CD14-positive monocyte (primary cell): ENCODE results near the gene TEF. TPM values are rescaled to one million over a fixed set of nuclear protein-coding genes. Genes with fewer than 3 reads are reported as not detected.
"Not testable (repeated sequence)": the region's sequence is repeated elsewhere in the genome, so short reads cannot be mapped to it uniquely, and the experiment has no call there.

Experiments used
- DNase-seq, 3 donors: peaks; one replicate each; pipeline ENCODE4 v3.0.0-alpha.2; 2011 to 2022
- H2AFZ ChIP-seq: 2 replicates; pipeline ENCODE4 v1.6.0; 2012; ENCODE audit warnings: mild to moderate bottlenecking, low read depth, low read length, inconsistent platforms; ENCODE audit not compliant: insufficient read depth, poor library complexity, severe bottlenecking
- H3K27ac ChIP-seq, 2 donors: 1 replicate in 1 of 2; 2 replicates in 1 of 2; pipeline ENCODE4 v1.5.1; 2012 to 2013; ENCODE audit warnings: low read length in 2 of 2, control low read depth in 1 of 2, inconsistent platforms in 1 of 2, low read depth in 1 of 2, mild to moderate bottlenecking in 1 of 2
- H3K27me3 ChIP-seq, 2 donors: one replicate each; pipeline versions ENCODE4 v1.6.0 to v1.6.1; 2011 to 2013; ENCODE audit warnings: low read length in 2 of 2; ENCODE audit not compliant: control insufficient read depth in 2 of 2, insufficient read depth in 2 of 2
- H3K36me3 ChIP-seq, 2 donors: replicated peaks in 1 of 2; 1 replicate in 1 of 2; 2 replicates in 1 of 2; pipeline versions ENCODE4 v1.5.1 to v1.6.1; 2012 to 2013; ENCODE audit warnings: low read length in 2 of 2, control low read depth in 1 of 2, inconsistent platforms in 1 of 2, mild to moderate bottlenecking in 1 of 2; ENCODE audit not compliant: insufficient read depth in 2 of 2, control insufficient read depth in 1 of 2
- H3K4me1 ChIP-seq, 2 donors: 1 replicate in 1 of 2; 2 replicates in 1 of 2; pipeline versions ENCODE4 v1.5.1 to v1.6.1; 2012 to 2013; ENCODE audit warnings: low read length in 2 of 2, control low read depth in 1 of 2, inconsistent platforms in 1 of 2, mild to moderate bottlenecking in 1 of 2, moderate library complexity in 1 of 2; ENCODE audit not compliant: insufficient read depth in 2 of 2, control insufficient read depth in 1 of 2
- H3K4me2 ChIP-seq: replicated peaks from 2 replicates; pipeline ENCODE3; 2012; ENCODE audit warnings: low read length, moderate library complexity, mild to moderate bottlenecking; ENCODE audit not compliant: poor library complexity, severe bottlenecking; ENCODE audit errors: extremely low read depth
- H3K4me3 ChIP-seq, 3 experiments: fragments of 200-600 bp in 1 of 3; sonication (generic) in 1 of 3; replicated peaks in 1 of 3; 1 replicate in 2 of 3; 2 replicates in 1 of 3; pipeline ENCODE4 v1.5.1; 2011 to 2013; ENCODE audit warnings: low read length in 3 of 3, mild to moderate bottlenecking in 3 of 3, control low read depth in 2 of 3, low read depth in 2 of 3, inconsistent platforms in 1 of 3, moderate library complexity in 1 of 3
- H3K79me2 ChIP-seq: 2 replicates; pipeline ENCODE4 v1.6.0; 2012; ENCODE audit warnings: mild to moderate bottlenecking, control low read depth, inconsistent platforms, low read length, moderate library complexity; ENCODE audit not compliant: insufficient read depth
- H3K9ac ChIP-seq: 2 replicates; pipeline ENCODE4 v1.6.0; 2017; ENCODE audit warnings: low read length, mild to moderate bottlenecking; ENCODE audit not compliant: insufficient read depth, poor library complexity, severe bottlenecking
- H3K9me3 ChIP-seq, 2 donors: replicated peaks in 1 of 2; 1 replicate in 1 of 2; 2 replicates in 1 of 2; pipeline versions ENCODE4 v1.5.1 to v1.6.1; 2012 to 2013; ENCODE audit warnings: low read length in 2 of 2, control low read depth in 1 of 2; ENCODE audit not compliant: control insufficient read depth in 1 of 2, insufficient read depth in 1 of 2
- H4K20me1 ChIP-seq: 2 replicates; pipeline ENCODE4 v1.6.0; 2012; ENCODE audit warnings: mild to moderate bottlenecking, low read length, control low read depth, moderate library complexity; ENCODE audit not compliant: insufficient read depth
- H3K27ac Mint-ChIP-seq, 7 donors: one replicate each; pipeline ENCODE4 v1.8.0; 2020; ENCODE audit warnings: mild to moderate bottlenecking in 7 of 7, mixed read lengths in 7 of 7, moderate library complexity in 6 of 7, inconsistent platforms in 2 of 7
- H3K27me3 Mint-ChIP-seq, 3 donors: one replicate each; pipeline ENCODE4 v1.8.0; 2021 to 2022; ENCODE audit warnings: low read depth in 3 of 3, mild to moderate bottlenecking in 3 of 3, mixed read lengths in 3 of 3, moderate library complexity in 3 of 3, inconsistent platforms in 1 of 3
- H3K36me3 Mint-ChIP-seq, 2 donors: one replicate each; pipeline ENCODE4 v1.8.0; 2020; ENCODE audit warnings: mixed read lengths in 2 of 2, inconsistent platforms in 1 of 2, mild to moderate bottlenecking in 1 of 2
- H3K4me1 Mint-ChIP-seq: one replicate; pipeline ENCODE4 v1.8.0; 2020; ENCODE audit warnings: mild to moderate bottlenecking, mixed read lengths
- H3K4me3 Mint-ChIP-seq, 2 donors: one replicate each; pipeline ENCODE4 v1.8.0; 2020; ENCODE audit warnings: mild to moderate bottlenecking in 2 of 2, mixed read lengths in 2 of 2, moderate library complexity in 1 of 2
- H3K9me3 Mint-ChIP-seq, 7 donors: one replicate each; pipeline ENCODE4 v1.8.0; 2020 to 2022; ENCODE audit warnings: mixed read lengths in 7 of 7, mild to moderate bottlenecking in 6 of 7, moderate library complexity in 6 of 7, inconsistent platforms in 2 of 7
- WGBS: methylation state at CpG from one replicate; pipeline ENCODE4 v1.1.5; 2013; ENCODE audit warnings: missing lambda C conversion rate; ENCODE audit not compliant: insufficient coverage; 5-methylcytosine and 5-hydroxymethylcytosine counted together
- intact Hi-C, 2 donors: fragments of 100-400 bp; cut with micrococcal nuclease; formaldehyde crosslinking; loops; one replicate each; pipeline versions ENCODE4 v1.15.0 to v1.15.1; 2023
- polyA plus RNA-seq, 3 donors: library from polyadenylated mRNA; depleted of rRNA in 1 of 3; unstranded in 2 of 3; stranded (reverse) in 1 of 3; fragments of 300-500 nt in 2 of 3; fragments of >200 nt in 1 of 3; fragmentation: Illumina TruSeq in 2 of 3; gene quantifications; 1 replicate in 2 of 3; 2 replicates in 1 of 3; pipeline ENCODE4 v1.2.3, GENCODE V29; 2012 to 2021
- TF ChIP-seq, protein P1 (sequence below): fragments of 200-600 bp; IDR thresholded peaks from one replicate; pipeline ENCODE4 v1.8.0; 2022; ENCODE audit warnings: antibody characterized with exemption, mild to moderate bottlenecking

TEF gene
- polyA plus RNA-seq, 3 donors, result 0.71 to 1.7 (median 1.1) TPM

DNA sequence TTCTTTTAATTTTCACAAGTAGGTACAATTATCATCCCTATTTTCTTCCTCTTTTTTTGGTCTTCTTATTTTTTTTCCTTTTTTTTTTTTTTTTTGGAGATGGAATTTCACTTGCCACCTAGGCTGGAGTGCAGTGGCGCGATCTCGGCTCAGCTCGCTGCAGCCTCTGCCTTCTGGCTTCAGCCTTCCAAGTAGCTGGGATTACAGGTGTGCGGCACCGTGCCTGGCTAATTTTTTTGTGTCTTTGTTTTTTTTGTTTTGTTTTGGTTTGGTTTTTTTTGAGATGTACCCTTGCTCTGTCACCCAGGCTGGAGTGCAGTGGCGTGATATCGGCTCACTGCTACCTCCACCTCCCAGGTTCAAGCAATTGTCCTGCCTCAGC, 48.2 kb downstream of the TEF start:
- Mint-ChIP-seq H3K36me3 (peaks cover 32 to 79% of the 10 kb centered on the region in 2 donors), H3K27ac (no peak overlapping the region), H3K4me1 (no peaks in the 10 kb centered on the region), H3K27me3 (no peaks in the 10 kb centered on the region), H3K4me3 (no peak overlapping the region), H3K9me3 (peaks cover 0 to 2% (median 0%) of the 10 kb centered on the region in 7 donors)
- Histone ChIP-seq H3K36me3 (peaks cover 34 to 61% of the 10 kb centered on the region in 2 donors), H2AFZ (no peak overlapping the region), H3K9ac (no peak overlapping the region), H3K9me3 (no peaks in the 10 kb centered on the region), H3K4me2 (no peak overlapping the region), H3K4me3 (no peak overlapping the region), H3K4me1 (no peaks in the 10 kb centered on the region), H3K79me2 (peaks cover 17% of the 10 kb centered on the region), H3K27ac (no peak overlapping the region), H4K20me1 (peaks cover 32% of the 10 kb centered on the region), H3K27me3 (no peaks in the 10 kb centered on the region)
- intact Hi-C loops, result no loop called here
- WGBS, result 100% methylated on average over 2 of the region's 8 CpGs
- no peak for DNase-seq
- TF ChIP-seq, protein P1, sequence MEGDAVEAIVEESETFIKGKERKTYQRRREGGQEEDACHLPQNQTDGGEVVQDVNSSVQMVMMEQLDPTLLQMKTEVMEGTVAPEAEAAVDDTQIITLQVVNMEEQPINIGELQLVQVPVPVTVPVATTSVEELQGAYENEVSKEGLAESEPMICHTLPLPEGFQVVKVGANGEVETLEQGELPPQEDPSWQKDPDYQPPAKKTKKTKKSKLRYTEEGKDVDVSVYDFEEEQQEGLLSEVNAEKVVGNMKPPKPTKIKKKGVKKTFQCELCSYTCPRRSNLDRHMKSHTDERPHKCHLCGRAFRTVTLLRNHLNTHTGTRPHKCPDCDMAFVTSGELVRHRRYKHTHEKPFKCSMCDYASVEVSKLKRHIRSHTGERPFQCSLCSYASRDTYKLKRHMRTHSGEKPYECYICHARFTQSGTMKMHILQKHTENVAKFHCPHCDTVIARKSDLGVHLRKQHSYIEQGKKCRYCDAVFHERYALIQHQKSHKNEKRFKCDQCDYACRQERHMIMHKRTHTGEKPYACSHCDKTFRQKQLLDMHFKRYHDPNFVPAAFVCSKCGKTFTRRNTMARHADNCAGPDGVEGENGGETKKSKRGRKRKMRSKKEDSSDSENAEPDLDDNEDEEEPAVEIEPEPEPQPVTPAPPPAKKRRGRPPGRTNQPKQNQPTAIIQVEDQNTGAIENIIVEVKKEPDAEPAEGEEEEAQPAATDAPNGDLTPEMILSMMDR, result no peak

DNA sequence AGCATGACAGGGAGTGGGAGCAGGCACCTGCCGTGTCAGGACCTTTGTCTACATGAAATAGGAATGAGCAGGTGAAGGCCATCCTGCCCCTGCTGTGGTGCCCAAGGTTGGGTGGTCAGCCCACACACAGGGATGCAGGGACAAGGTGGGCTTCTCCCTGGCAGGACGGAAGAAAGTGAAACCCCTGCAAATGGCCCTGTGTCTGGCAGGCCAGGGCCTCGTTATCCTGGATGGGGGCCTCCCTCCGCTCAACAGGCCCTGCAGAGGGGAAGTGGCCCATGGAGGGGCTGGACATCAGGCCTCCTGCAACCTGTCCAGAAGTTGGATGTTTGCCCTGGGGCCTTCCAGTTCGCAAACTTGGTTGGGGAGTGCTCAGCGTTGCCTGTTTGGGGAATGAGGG, 49.9 kb downstream of the TEF start:
- Mint-ChIP-seq H3K4me3 (no peak overlapping the region), H3K4me1 (no peaks in the 10 kb centered on the region), H3K9me3 (peaks cover 0 to 2% (median 0%) of the 10 kb centered on the region in 7 donors), H3K27me3 (peaks cover 0 to 2% (median 0%) of the 10 kb centered on the region in 3 donors), H3K27ac (peak overlapping the region in 3 of 7 donors; percentile 9 to 47 (median 15)), H3K36me3 (peaks cover 42 to 80% of the 10 kb centered on the region in 2 donors)
- no peak overlapping the region for H2AFZ ChIP-seq
- peak overlapping the region in 1 of 2 donors; percentile 8 for H3K27ac ChIP-seq
- no peaks in the 10 kb centered on the region for H3K4me1 ChIP-seq
- peaks cover 49% of the 10 kb centered on the region for H4K20me1 ChIP-seq
- no peak for DNase-seq
- H3K79me2 ChIP-seq, result peaks cover 34% of the 10 kb centered on the region
- TF ChIP-seq, protein P1, result no peak
- H3K36me3 ChIP-seq, result peaks cover 46 to 67% of the 10 kb centered on the region in 2 donors
- no peak overlapping the region for H3K4me3 ChIP-seq
- no peak overlapping the region for H3K9ac ChIP-seq
- no peaks in the 10 kb centered on the region for H3K27me3 ChIP-seq
- WGBS, result 87% methylated on average over 3 of the region's 6 CpGs
- H3K4me2 ChIP-seq, result no peak overlapping the region
- no peaks in the 10 kb centered on the region for H3K9me3 ChIP-seq
- intact Hi-C loops, result no loop called here

DNA sequence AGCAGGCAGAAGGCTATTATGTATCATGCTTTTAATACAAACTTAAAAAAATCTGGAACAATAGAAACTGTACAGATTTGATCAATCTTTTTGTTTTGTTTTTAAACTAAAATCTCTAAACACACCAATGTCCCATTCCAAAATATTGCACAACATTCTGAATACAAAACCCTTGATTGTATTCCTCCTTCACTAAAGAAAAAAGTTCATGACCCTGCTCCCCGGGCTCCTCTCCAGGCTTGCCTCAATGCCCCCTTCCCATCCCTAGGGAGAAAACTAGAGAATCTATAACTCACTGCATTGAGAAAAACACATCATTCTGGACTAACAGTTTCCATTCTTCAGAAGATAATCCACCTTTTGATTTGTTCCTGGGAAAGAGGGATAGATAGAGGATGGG, 51.7 kb downstream of the TEF start:
- Histone ChIP-seq H3K79me2 (peaks cover 43% of the 10 kb centered on the region), H4K20me1 (peaks cover 66% of the 10 kb centered on the region), H3K36me3 (peaks cover 51 to 69% of the 10 kb centered on the region in 2 donors)
- H3K4me2 ChIP-seq, H3K4me1 Mint-ChIP-seq, intact Hi-C loops, H3K27ac ChIP-seq, H3K4me1 ChIP-seq, H3K9me3 Mint-ChIP-seq, H3K9me3 ChIP-seq, H3K27me3 ChIP-seq, H3K9ac ChIP-seq, H3K27me3 Mint-ChIP-seq, H3K4me3 ChIP-seq, DNase-seq, H2AFZ ChIP-seq, H3K4me3 Mint-ChIP-seq: not testable (repeated sequence)
- Mint-ChIP-seq H3K36me3 (peaks cover 45 to 75% of the 10 kb centered on the region in 2 donors), H3K27ac (peak overlapping the region in 1 of 7 donors; percentile 63)
- 83% methylated on average over 1 of the region's 1 CpG for WGBS
